SH-SY5Y (cell line): ENCODE results near the gene OR1S1.

ENCODE experiments used
- GATA2 ChIP-seq: IDR thresholded peaks from 2 replicates; pipeline ENCODE4 v1.6.1; 2011; ENCODE audit warnings: mild to moderate bottlenecking, low read depth, low read length
- GATA3 ChIP-seq: IDR thresholded peaks from 2 replicates; pipeline ENCODE4 v1.6.1; 2011; ENCODE audit warnings: low read depth, mild to moderate bottlenecking, low read length, moderate library complexity

DNA sequence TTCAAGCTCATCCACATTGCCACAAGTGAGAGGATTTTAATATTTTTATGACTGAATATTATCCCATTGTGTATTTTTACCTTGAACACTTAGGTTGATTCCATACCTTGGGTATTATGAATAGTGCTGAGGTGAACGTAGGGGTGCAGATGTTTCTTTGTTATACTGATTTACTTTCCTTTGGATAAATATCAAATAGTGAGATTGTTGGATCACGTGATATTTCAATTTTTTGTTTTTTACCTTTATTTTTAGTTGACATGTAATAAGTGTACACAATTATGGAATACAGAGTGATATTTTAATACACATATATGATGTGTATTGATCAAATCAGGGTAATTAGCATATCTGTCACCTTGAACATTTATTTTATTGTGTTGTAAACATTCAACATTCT is 47.5 kb downstream of the OR1S1 start:
- TF ChIP-seq GATA2 = no peak
- TF ChIP-seq GATA3 = no peak
